Uterus (tissue), 2 donors: ENCODE measurements around the gene CAPS.

Experiments
- POLR2A ChIP-seq, 2 donors: fragments of 450-650 bp; IDR thresholded peaks; one replicate each; pipeline ENCODE4 v1.6.1; 2016; ENCODE audit warnings: antibody characterized with exemption in 2 of 2, mild to moderate bottlenecking in 1 of 2, moderate library complexity in 1 of 2
- TF ChIP-seq, protein P1 (sequence below), 4 experiments: fragments of 200-600 bp in 2 of 4; fragments of 450-650 bp in 2 of 4; sonication (generic) in 2 of 4; IDR thresholded peaks; one replicate each; pipeline ENCODE4 v1.5.1; 2016 to 2019; ENCODE audit warnings: antibody characterized with exemption in 4 of 4, mild to moderate bottlenecking in 2 of 4, moderate library complexity in 1 of 4

DNA sequence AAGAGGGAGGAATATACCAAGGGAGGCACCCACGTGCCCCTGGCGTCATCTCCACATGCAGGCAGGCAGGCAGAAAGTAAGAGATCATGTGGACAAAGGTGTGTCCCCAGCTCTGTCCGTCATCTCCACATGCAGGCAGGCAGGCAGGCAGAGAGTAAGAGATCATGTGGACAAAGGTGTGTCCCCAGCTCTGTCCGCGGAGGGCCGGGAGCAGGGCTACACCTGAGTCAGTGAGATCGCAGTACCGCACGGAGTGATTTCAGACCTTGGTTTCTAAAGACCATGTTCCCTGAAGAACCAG lies 22.2 kb downstream of the CAPS start:
- TF ChIP-seq, protein P1, sequence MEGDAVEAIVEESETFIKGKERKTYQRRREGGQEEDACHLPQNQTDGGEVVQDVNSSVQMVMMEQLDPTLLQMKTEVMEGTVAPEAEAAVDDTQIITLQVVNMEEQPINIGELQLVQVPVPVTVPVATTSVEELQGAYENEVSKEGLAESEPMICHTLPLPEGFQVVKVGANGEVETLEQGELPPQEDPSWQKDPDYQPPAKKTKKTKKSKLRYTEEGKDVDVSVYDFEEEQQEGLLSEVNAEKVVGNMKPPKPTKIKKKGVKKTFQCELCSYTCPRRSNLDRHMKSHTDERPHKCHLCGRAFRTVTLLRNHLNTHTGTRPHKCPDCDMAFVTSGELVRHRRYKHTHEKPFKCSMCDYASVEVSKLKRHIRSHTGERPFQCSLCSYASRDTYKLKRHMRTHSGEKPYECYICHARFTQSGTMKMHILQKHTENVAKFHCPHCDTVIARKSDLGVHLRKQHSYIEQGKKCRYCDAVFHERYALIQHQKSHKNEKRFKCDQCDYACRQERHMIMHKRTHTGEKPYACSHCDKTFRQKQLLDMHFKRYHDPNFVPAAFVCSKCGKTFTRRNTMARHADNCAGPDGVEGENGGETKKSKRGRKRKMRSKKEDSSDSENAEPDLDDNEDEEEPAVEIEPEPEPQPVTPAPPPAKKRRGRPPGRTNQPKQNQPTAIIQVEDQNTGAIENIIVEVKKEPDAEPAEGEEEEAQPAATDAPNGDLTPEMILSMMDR (IDR thresholded peaks at IDR 0.05): no peak
- TF ChIP-seq POLR2A (IDR thresholded peaks at IDR 0.05): no peak
